Endothelial cell (in vitro differentiated cells): ENCODE data around the gene DOHH. TPM values are rescaled to one million over a fixed set of nuclear protein-coding genes. Genes with fewer than 3 reads are reported as not detected.

Experiments used
- DNase-seq: peaks from one replicate; pipeline ENCODE4 v3.0.0; 2021; ENCODE audit warnings: low spot score
- H3K27ac Mint-ChIP-seq: one replicate; pipeline ENCODE4 v1.8.0; 2021; ENCODE audit warnings: mixed read lengths, inconsistent platforms; ENCODE audit not compliant: unreplicated experiment
- H3K27me3 Mint-ChIP-seq: one replicate; pipeline ENCODE4 v1.8.0; 2021; ENCODE audit warnings: mild to moderate bottlenecking, moderate library complexity, mixed read lengths, inconsistent platforms; ENCODE audit not compliant: unreplicated experiment
- H3K36me3 Mint-ChIP-seq: one replicate; pipeline ENCODE4 v1.8.0; 2021; ENCODE audit warnings: mild to moderate bottlenecking, low read depth, mixed read lengths, inconsistent platforms; ENCODE audit not compliant: unreplicated experiment
- H3K4me1 Mint-ChIP-seq: one replicate; pipeline ENCODE4 v1.8.0; 2021; ENCODE audit warnings: mild to moderate bottlenecking, mixed read lengths, inconsistent platforms; ENCODE audit not compliant: unreplicated experiment
- H3K4me3 Mint-ChIP-seq: one replicate; pipeline ENCODE4 v1.8.0; 2021; ENCODE audit warnings: mild to moderate bottlenecking, mixed read lengths, inconsistent platforms; ENCODE audit not compliant: unreplicated experiment
- H3K9me3 Mint-ChIP-seq: one replicate; pipeline ENCODE4 v1.8.0; 2021; ENCODE audit warnings: mixed read lengths, inconsistent platforms; ENCODE audit not compliant: unreplicated experiment
- total RNA-seq: library from RNA; stranded (reverse); fragmentation: NEBNext Ultra II Directional; extraction: Animal tissue kit (Norgen Biotek cat#: 25700); gene quantifications from one replicate; pipeline ENCODE4 v1.2.1, GENCODE V29; 2021; ENCODE audit not compliant: unreplicated experiment
- TF ChIP-seq, protein P1 (sequence below): fragments of 200-600 bp; sonication (generic); IDR thresholded peaks from one replicate; pipeline ENCODE4 v1.5.0; 2021; ENCODE audit warnings: antibody characterized with exemption; ENCODE audit not compliant: unreplicated experiment

DOHH gene
- total RNA-seq, 1 donor from 2014 or later = 8.7 TPM

- Mint-ChIP-seq H3K27me3 (peaks cover 15% of the 10 kb centered on the region), H3K9me3 (no peaks in the 10 kb centered on the region), H3K36me3 (peaks cover 8% of the 10 kb centered on the region), H3K27ac (no peak overlapping the region), H3K4me3 (no peak overlapping the region), H3K4me1 (peaks cover 2% of the 10 kb centered on the region)
- DNase-seq = no peak
- TF ChIP-seq, protein P1, sequence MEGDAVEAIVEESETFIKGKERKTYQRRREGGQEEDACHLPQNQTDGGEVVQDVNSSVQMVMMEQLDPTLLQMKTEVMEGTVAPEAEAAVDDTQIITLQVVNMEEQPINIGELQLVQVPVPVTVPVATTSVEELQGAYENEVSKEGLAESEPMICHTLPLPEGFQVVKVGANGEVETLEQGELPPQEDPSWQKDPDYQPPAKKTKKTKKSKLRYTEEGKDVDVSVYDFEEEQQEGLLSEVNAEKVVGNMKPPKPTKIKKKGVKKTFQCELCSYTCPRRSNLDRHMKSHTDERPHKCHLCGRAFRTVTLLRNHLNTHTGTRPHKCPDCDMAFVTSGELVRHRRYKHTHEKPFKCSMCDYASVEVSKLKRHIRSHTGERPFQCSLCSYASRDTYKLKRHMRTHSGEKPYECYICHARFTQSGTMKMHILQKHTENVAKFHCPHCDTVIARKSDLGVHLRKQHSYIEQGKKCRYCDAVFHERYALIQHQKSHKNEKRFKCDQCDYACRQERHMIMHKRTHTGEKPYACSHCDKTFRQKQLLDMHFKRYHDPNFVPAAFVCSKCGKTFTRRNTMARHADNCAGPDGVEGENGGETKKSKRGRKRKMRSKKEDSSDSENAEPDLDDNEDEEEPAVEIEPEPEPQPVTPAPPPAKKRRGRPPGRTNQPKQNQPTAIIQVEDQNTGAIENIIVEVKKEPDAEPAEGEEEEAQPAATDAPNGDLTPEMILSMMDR = no peak
Observed at GRCh38 chr19:3543150-3544057, 42.9 kb upstream of the DOHH start.

GRCh38 chr19:3539756-3540118, 39.3 kb upstream of the DOHH start:
- H3K9me3 Mint-ChIP-seq = no peaks in the 10 kb centered on the region
- H3K27me3 Mint-ChIP-seq = peaks cover 14% of the 10 kb centered on the region
- H3K27ac Mint-ChIP-seq = no peak overlapping the region
- DNase-seq = no peak
- H3K36me3 Mint-ChIP-seq = peaks cover 5% of the 10 kb centered on the region
- TF ChIP-seq, protein P1 = no peak
- peaks cover 2% of the 10 kb centered on the region for H3K4me1 Mint-ChIP-seq
- peak overlapping the region; percentile 42 for H3K4me3 Mint-ChIP-seq

DNA sequence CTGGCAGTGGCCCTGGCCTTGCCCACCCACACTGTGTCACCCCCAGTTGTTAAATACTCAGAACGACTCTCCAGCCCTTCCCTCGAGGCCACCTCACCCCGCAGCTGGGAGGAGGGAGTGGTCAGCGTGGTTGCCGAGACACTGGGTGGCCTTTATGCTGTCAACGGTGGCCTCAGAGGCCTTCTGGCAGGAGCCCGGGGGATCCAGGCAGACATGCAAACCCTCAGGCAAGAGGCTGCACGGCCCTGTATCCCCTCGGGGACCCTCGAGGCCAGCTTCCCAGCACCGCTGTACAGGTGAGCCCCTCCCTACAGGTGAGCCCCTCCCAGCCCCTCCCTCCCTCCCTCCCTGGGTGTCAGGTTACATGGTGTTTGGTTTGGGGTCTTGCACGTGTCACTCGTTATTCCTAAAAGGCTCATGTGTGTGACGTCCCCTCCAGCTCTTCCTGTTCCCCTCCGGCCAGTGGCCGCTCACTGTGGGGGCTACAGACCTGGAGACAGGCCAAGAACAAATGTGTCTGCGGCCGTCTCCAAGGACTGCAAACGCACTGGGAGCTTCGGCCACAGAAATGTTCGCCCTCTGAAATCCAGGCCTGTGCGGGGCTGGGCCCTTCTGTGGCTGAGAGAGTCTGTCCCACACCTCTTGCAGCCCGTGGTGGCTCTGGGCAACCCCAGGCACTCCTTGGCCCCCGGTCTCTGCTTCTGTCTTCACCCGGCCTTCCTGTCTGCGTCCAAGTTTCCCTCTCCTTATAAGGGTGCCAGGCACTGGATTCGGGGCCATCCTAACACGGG, 38.7 kb upstream of the DOHH start, which contains the start of gene TEKTIP1:
TEKTIP1 (plus strand) TSS at position 210 of the 791 bp plus-strand sequence; CDS start at position 214, 4 bp downstream.
- H3K4me1 Mint-ChIP-seq = peaks cover 2% of the 10 kb centered on the region
- peaks cover 5% of the 10 kb centered on the region for H3K36me3 Mint-ChIP-seq
- H3K4me3 Mint-ChIP-seq = peak within 1 kb of the TSS; percentile 42
- H3K27ac Mint-ChIP-seq = no peak within 1 kb of the TSS
- peaks cover 14% of the 10 kb centered on the region for H3K27me3 Mint-ChIP-seq
- DNase-seq = no peak
- no peaks in the 10 kb centered on the region for H3K9me3 Mint-ChIP-seq
- TF ChIP-seq, protein P1 = no peak

DNA sequence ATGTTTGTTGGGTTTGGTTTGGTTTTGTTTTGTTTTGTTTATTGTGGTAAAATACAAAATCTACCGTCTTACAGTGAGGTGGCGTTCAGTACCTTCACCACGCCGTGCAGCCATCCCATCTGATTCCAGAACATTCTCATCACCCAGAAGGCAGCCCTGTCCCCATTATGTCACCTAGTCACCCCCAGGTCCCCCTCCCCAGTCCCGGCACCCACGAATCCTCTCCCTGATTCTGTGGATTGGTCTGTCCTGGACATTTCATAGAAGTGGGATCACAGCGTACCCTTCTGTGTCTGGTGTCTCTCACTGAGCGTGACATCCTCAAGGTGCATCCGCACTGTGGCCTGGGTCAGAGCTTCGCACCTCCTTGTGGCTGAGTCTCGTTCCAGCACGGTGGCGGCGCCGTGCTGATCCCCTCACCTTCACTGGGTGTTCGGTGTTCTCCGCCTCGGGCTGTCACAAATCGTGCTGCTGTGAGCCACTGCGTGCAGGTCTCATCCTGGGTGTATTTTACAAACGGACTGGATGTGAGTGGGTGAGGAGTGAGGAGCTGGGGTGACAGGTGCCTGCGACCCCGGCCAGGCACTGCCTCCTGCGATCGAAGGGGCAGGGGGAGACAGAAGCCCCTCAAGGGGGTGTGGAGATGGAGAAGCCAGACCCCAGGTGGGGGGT, 37.9 kb upstream of the DOHH start:
- Mint-ChIP-seq H3K36me3 (peaks cover 10% of the 10 kb centered on the region), H3K27ac (no peak overlapping the region), H3K4me3 (no peak overlapping the region), H3K27me3 (peaks cover 14% of the 10 kb centered on the region), H3K9me3 (no peaks in the 10 kb centered on the region), H3K4me1 (peaks cover 2% of the 10 kb centered on the region)
- DNase-seq = no peak
- TF ChIP-seq, protein P1 = no peak
